ENCODE data around the gene ZNF768. TPM values are rescaled to one million over a fixed set of nuclear protein-coding genes. Genes with fewer than 3 reads are reported as not detected.

Gene ZNF768
- total and polyA plus RNA-seq, 2 experiments from 2014 or later: 25.2 to 37.6 TPM

- no peak overlapping the region for H3K4me3 ChIP-seq
Measured at GRCh38 chr16:30565984-30566383, 39.6 kb upstream of the ZNF768 start.

GRCh38 chr16:30565526-30565925 lies 39.2 kb upstream of the ZNF768 start:
- Histone ChIP-seq H3K9me2 (replicated peaks; ENCODE audit: insufficient read depth) (no peaks in the 10 kb centered on the region), H3K27ac (no peak overlapping the region), H3K27me3 (no peaks in the 10 kb centered on the region), H3K4me3 (no peak overlapping the region), H3K79me2 (peaks cover 11% of the 10 kb centered on the region), H3K9me3 (ENCODE audit: low read depth) (no peaks in the 10 kb centered on the region), H4K20me1 (ENCODE audit: insufficient read depth, poor library complexity, severe bottlenecking) (no peaks in the 10 kb centered on the region), H3K4me2 (no peak overlapping the region), H3K4me1 (ENCODE audit: insufficient read depth) (peaks cover 5% of the 10 kb centered on the region), H2AFZ (no peak overlapping the region), H3K36me3 (replicated peaks; ENCODE audit: insufficient read depth, low read depth) (no peaks in the 10 kb centered on the region)
- TF ChIP-seq CTCF (IDR thresholded peaks at IDR 0.05; ENCODE audit: poor library complexity): no peak
- TF ChIP-seq EZH2 (IDR thresholded peaks at IDR 0.05; ENCODE audit: borderline replicate concordance): no peak
- TF ChIP-seq EZH2phosphoT487 (IDR thresholded peaks at IDR 0.05; ENCODE audit: low read depth, severe bottlenecking, unreplicated experiment): no peak
- DNase-seq (ENCODE audit: low spot score): no peak
- WGBS (ENCODE audit: low lambda C conversion rate, missing lambda C conversion rate): 85% methylated on average over 7 of the region's 7 CpGs

More at GRCh38 chr16:30565984-30566383, 39.6 kb upstream of the ZNF768 start:
- no peak overlapping the region for H3K4me2 ChIP-seq
- H3K4me1 ChIP-seq (ENCODE audit: insufficient read depth): peaks cover 10% of the 10 kb centered on the region
- H3K9me2 ChIP-seq (replicated peaks; ENCODE audit: insufficient read depth): no peaks in the 10 kb centered on the region
- WGBS (ENCODE audit: low lambda C conversion rate, missing lambda C conversion rate): 88% methylated on average over 8 of the region's 8 CpGs
- no peak for DNase-seq (ENCODE audit: low spot score)
- peaks cover 11% of the 10 kb centered on the region for H3K79me2 ChIP-seq
- H3K36me3 ChIP-seq (replicated peaks; ENCODE audit: insufficient read depth, low read depth): no peaks in the 10 kb centered on the region
- H3K27me3 ChIP-seq: no peaks in the 10 kb centered on the region
- no peak overlapping the region for H3K27ac ChIP-seq
- no peak for TF ChIP-seq EZH2 (IDR thresholded peaks at IDR 0.05; ENCODE audit: borderline replicate concordance)
- no peak for TF ChIP-seq CTCF (IDR thresholded peaks at IDR 0.05; ENCODE audit: poor library complexity)
- no peak for TF ChIP-seq EZH2phosphoT487 (IDR thresholded peaks at IDR 0.05; ENCODE audit: low read depth, severe bottlenecking, unreplicated experiment)
- H4K20me1 ChIP-seq (ENCODE audit: insufficient read depth, poor library complexity, severe bottlenecking): no peaks in the 10 kb centered on the region
- H3K9me3 ChIP-seq (ENCODE audit: low read depth): no peaks in the 10 kb centered on the region
- H2AFZ ChIP-seq: no peak overlapping the region

GRCh38 chr16:30562021-30562420 lies 35.7 kb upstream of the ZNF768 start:
- H3K27me3 ChIP-seq: no peaks in the 10 kb centered on the region
- H3K4me1 ChIP-seq (ENCODE audit: insufficient read depth): peaks cover 3% of the 10 kb centered on the region
- no peak overlapping the region for H2AFZ ChIP-seq
- H3K27ac ChIP-seq: no peak overlapping the region
- no peaks in the 10 kb centered on the region for H4K20me1 ChIP-seq (ENCODE audit: insufficient read depth, poor library complexity, severe bottlenecking)
- WGBS (ENCODE audit: low lambda C conversion rate, missing lambda C conversion rate): 97% methylated on average over 14 of the region's 14 CpGs
- TF ChIP-seq EZH2phosphoT487 (IDR thresholded peaks at IDR 0.05; ENCODE audit: low read depth, severe bottlenecking, unreplicated experiment) (no peak), EZH2 (IDR thresholded peaks at IDR 0.05; ENCODE audit: borderline replicate concordance) (no peak), CTCF (IDR thresholded peaks at IDR 0.05; ENCODE audit: poor library complexity) (no peak)
- no peak overlapping the region for H3K4me2 ChIP-seq
- no peak for DNase-seq (ENCODE audit: low spot score)
- no peaks in the 10 kb centered on the region for H3K36me3 ChIP-seq (replicated peaks; ENCODE audit: insufficient read depth, low read depth)
- H3K9me3 ChIP-seq (ENCODE audit: low read depth): no peaks in the 10 kb centered on the region
- H3K4me3 ChIP-seq: no peak overlapping the region
- peaks cover 7% of the 10 kb centered on the region for H3K79me2 ChIP-seq
- no peaks in the 10 kb centered on the region for H3K9me2 ChIP-seq (replicated peaks; ENCODE audit: insufficient read depth)

Measured in hepatocyte (in vitro differentiated cells).